ENCODE measurements around the gene SNX13. TPM values are rescaled to one million over a fixed set of nuclear protein-coding genes. Genes with fewer than 3 reads are reported as not detected.

Gene SNX13
- 10 to 100 TPM; 17.8 to 31.4 (median 25.9) TPM for total RNA-seq
- polyA plus RNA-seq: 1 to 10 TPM; 5.0 to 9.3 TPM

- no peaks in the 10 kb centered on the region for H3K36me3 ChIP-seq
- DNase-seq: peak; percentile 85 to 95 (median 91)
- H3K27me3 ChIP-seq: no peaks in the 10 kb centered on the region
- peak within 1 kb of the TSS; percentile 90 to 97 (median 94) for H3K27ac ChIP-seq
- ATAC-seq: peak; percentile 93 to 99 (median 97)
- intact Hi-C loops (cut with DNase I): no loop called here
- H3K4me3 ChIP-seq: peak within 1 kb of the TSS; percentile 62 to 82 (median 76)
- H3K4me1 ChIP-seq: peaks cover 5 to 27% (median 15%) of the 10 kb centered on the region in 3 donors
- no peaks in the 10 kb centered on the region for H3K9me3 ChIP-seq
- no peak for FAIRE-seq
- WGBS, 2 donors: 0% methylated on average over 65 to 66 of the region's 66 CpGs
- TF ChIP-seq CTCF (IDR thresholded peaks at IDR 0.05): no peak
These were observed at the start of gene SNX13 for GRCh38 chr7:17940302-17940883. Gene SNX13 (minus strand): TSS chr7:17940494. CDS start chr7:17940295, 199 bp downstream.

- FAIRE-seq (no peak), ATAC-seq (no peak)
These were observed 49.3 kb upstream of the SNX13 start for GRCh38 chr7:17989546-17989945.

GRCh38 chr7:17988858-17989257, 48.6 kb upstream of the SNX13 start:
- no peaks in the 10 kb centered on the region for H3K4me1 ChIP-seq
- no peaks in the 10 kb centered on the region for H3K9me3 ChIP-seq
- no peaks in the 10 kb centered on the region for H3K27me3 ChIP-seq
- no peak for FAIRE-seq
- no peak overlapping the region for H3K27ac ChIP-seq
- 83 to 87% methylated on average over 6 of the region's 6 CpGs for WGBS, 2 donors
- no peak for TF ChIP-seq CTCF (IDR thresholded peaks at IDR 0.05)
- DNase-seq: no peak
- no peak for ATAC-seq
- no peak overlapping the region for H3K4me3 ChIP-seq
- intact Hi-C loops (cut with DNase I): no loop called here
- H3K36me3 ChIP-seq: no peaks in the 10 kb centered on the region

More at GRCh38 chr7:17989546-17989945, 49.3 kb upstream of the SNX13 start:
- TF ChIP-seq CTCF (IDR thresholded peaks at IDR 0.05): no peak
- no peaks in the 10 kb centered on the region for H3K36me3 ChIP-seq
- H3K27me3 ChIP-seq: no peaks in the 10 kb centered on the region
- no peak overlapping the region for H3K27ac ChIP-seq
- DNase-seq: no peak
- H3K4me1 ChIP-seq: no peaks in the 10 kb centered on the region
- WGBS, 2 donors: 80 to 83% methylated on average over 5 of the region's 5 CpGs
- intact Hi-C loops (cut with DNase I): no loop called here
- no peak overlapping the region for H3K4me3 ChIP-seq
- H3K9me3 ChIP-seq: no peaks in the 10 kb centered on the region

GRCh38 chr7:17988141-17988540, 47.8 kb upstream of the SNX13 start:
- FAIRE-seq: no peak
- Histone ChIP-seq H3K36me3 (no peaks in the 10 kb centered on the region), H3K27ac (no peak overlapping the region), H3K9me3 (no peaks in the 10 kb centered on the region), H3K4me1 (no peaks in the 10 kb centered on the region), H3K4me3 (no peak overlapping the region), H3K27me3 (no peaks in the 10 kb centered on the region)
- intact Hi-C loops (cut with DNase I): no loop called here
- no peak for ATAC-seq
- no peak for TF ChIP-seq CTCF (IDR thresholded peaks at IDR 0.05)
- DNase-seq: no peak
- WGBS, 2 donors: 69 to 76% methylated on average over 6 of the region's 6 CpGs

GRCh38 chr7:17986851-17987250, 46.6 kb upstream of the SNX13 start:
- FAIRE-seq (no peak), ATAC-seq (no peak), DNase-seq (no peak)
- intact Hi-C loops (cut with DNase I): no loop called here
- no peak overlapping the region for H3K27ac ChIP-seq
- H3K36me3 ChIP-seq: no peaks in the 10 kb centered on the region
- H3K9me3 ChIP-seq: no peaks in the 10 kb centered on the region
- 40 to 44% methylated on average over 1 of the region's 1 CpG for WGBS, 2 donors
- no peak overlapping the region for H3K4me3 ChIP-seq
- no peak for TF ChIP-seq CTCF (IDR thresholded peaks at IDR 0.05)
- no peaks in the 10 kb centered on the region for H3K4me1 ChIP-seq
- H3K27me3 ChIP-seq: no peaks in the 10 kb centered on the region

Measured in pancreas (tissue), 10 donors.